IPS-NIHi11 (cell line): ENCODE measurements around the gene ARMC7.
A peak's percentile ranks its signal among the peaks of the same experiment; 100 is the strongest.
"Not testable (repeated sequence)": the region's sequence is repeated elsewhere in the genome, so short reads cannot be mapped to it uniquely, and the experiment has no call there.

ENCODE experiments used
- DNase-seq: peaks from one replicate; pipeline ENCODE4 v3.0.0; 2012; ENCODE audit warnings: mixed read lengths, low spot score

Gene ARMC7

DNA sequence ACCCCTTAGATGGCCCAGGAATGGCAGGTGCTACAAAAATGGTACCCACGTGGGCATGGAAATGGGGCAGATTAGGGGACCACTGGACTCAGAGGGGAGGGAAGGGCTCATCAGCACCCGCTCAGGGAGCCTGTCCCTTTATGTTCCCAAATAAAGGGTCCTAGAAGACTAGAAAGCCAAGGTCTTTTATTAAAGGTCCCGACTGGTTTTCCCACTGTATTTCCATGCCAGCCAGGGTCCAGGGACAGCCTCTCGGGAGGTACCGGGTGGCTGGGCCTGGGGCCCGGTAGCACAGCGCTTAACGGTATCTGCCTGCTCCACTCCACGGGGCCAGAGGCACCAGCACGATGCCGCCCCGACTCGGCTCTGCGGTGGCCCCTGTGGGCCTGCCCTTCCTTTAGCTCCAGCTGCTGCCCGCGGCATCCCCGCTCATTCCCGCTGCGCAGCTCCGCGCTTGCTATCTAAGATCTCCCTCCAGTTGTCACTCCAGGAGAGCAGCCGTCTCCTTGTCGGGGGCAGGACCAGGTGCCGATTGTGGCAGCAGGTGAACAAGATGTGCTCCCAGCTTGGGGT lies 20.4 kb downstream of the ARMC7 start:
- no peak for DNase-seq

DNA sequence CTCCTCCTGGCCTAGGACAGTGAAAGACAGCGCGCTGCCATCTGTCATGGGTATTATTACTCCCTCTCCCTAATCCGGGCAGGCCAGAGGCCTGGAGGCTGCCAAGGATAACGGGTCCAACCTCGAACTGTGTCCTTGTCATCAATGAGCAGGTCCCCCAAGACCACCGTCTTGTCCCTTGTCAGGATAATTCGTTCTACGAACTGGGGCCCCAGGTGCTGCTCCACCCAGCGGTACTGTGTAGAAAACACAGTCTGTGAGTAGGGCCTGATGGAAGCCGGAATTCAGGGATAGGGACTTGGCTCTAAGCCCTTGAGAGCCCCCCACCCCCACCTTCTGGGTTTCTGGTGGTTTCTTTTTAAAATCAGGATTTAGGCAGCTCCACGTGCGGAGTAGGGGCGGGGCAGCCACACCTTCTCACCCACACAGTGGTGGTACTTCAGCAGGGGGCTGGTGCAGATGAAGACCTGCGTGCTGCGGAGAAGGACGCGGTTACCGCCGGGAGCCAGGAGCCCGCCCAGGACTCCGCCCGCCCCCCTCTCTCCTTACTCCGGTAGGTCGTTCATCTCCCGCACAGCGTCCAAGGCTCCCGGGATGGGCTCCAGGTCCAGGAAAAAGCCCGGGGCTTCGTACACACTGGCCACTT lies 21.0 kb downstream of the ARMC7 start:
- DNase-seq = peak; percentile 74

- DNase-seq = peak; percentile 94
These were observed 21.7 kb downstream of the ARMC7 start, which contains the start of gene NT5C for GRCh38 chr17:75131278-75132017. TSS of gene NT5C (minus strand) at chr17:75131742. CDS start at chr17:75131707, 35 bp downstream.

DNA sequence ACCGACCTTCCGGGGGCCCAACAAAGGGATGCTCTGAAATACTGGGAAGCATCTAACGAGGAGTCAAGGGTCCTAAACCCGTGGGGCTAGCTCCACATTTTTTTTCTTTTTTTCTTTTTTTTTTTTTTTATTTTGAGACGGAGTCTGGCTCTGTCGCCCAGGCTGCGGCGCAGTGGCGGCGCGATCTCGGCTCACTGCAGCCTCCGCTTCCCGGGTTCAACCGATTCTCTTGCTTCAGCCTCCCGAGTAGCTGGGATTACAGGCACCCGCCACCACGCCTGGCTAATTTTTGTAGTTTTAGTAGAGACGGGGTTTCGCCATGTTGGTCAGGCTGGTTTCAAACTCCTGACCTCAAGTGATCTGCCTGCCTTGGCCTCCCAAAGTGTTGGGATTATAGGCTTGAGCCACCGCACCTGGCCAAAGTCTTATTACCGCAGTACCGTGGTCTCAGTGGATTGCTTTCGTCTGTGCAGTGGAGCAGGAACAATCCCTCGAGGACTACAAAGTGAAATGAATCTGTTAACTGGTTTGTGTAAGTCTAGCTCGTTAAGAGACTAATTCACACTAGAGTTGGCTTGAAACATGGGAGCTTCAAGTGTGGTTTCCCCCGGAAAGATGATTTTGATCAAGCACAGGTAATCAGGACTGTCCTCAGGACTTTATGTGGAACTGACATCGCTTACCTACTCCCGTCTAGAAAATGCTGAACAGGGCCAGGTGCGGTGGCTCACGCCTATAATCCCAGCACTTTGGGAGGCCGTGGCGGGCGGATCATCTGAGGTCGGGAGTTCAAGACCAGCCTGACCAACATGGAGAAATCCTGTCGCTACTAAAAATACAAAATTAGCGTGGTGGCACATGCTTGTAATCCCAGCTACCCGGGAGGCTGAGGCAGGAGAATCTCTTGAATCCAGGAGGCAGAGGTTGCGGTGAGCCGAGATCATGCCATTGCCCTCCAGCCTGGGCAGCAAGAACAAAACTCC lies 22.5 kb downstream of the ARMC7 start:
- not testable (repeated sequence) for DNase-seq

- DNase-seq = no peak
These were observed 23.2 kb downstream of the ARMC7 start for GRCh38 chr17:75133001-75133400.

- not testable (repeated sequence) for DNase-seq
These were observed 24.0 kb downstream of the ARMC7 start for GRCh38 chr17:75133607-75134347.

- DNase-seq = no peak
These were observed 25.7 kb downstream of the ARMC7 start for GRCh38 chr17:75135452-75135851.

- DNase-seq = no peak
These were observed 26.2 kb downstream of the ARMC7 start for GRCh38 chr17:75135946-75136345.

DNA sequence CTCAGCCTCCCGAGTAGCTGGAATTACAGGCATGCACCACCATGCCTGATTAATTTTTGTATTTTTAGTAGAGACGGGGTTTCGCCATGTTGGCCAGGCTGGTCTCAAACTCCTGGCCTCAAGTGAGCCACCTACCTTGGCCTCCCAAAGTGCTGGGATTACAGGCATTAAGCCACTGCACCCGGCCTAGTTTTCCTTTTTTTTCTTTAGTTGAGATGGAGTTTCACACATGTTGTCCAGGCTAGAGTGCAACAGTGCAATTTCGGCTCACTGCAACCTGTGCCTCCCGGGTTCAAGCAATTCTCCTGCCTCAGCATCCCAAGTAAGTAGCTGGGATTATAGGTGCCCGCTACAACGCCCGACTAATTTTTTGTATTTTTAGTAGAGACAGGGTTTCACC lies 28.0 kb downstream of the ARMC7 start:
- DNase-seq = not testable (repeated sequence)

GRCh38 chr17:75138519-75138918 lies 28.8 kb downstream of the ARMC7 start:
- DNase-seq = no peak

GRCh38 chr17:75142236-75142971 lies 32.6 kb downstream of the ARMC7 start:
- DNase-seq = no peak

DNA sequence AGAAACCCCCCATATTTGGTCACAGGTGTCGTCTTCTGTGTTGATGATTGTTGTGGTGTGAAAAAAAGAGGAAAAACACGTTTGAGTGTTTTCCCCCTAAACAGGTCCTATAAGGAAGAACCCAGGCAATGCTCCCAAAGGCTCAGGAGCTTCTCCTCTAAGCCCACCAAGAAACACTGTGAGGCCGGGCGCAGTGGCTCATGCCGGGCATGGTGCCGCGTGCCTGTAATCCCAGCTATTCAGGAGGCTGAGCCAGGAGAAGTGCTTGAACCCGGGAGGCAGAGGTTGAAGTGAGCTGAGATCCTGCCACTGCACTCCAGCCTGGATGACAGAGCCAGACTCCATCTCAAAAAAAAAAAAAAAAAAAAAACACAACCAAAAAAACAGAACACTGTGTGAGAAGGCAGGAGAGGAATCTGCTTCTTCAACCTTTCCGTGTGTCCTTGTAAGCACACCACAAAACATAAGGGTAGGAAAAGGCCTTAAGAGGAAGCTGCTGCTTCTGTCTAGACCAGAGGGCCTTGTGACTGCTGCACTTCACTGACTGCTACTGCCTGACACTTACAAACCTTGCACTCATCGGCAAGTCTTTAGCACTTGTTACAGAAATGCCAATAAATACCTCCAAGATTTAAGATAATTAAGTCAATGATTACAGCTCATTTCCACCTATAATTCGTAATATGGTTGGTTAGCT lies 35.2 kb downstream of the ARMC7 start:
- no peak for DNase-seq

DNA sequence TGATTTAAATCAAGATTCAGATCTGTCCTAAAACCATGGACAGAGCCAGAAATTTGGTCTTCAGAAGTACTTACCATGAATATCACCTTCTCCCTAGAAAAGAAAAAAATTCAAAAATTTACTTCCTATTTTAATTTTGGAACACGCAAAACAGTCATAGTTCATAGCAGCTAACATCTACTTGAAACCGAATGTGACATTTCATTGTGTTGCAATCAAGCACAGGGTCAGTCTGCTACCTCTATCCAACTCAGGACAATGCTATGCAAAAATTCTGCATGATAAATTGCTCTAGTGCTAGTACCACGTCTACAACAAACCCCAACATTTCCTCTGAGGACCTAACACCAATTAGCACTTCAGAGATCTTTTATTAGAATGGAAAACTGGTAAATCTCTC lies 36.8 kb downstream of the ARMC7 start:
- no peak for DNase-seq

DNA sequence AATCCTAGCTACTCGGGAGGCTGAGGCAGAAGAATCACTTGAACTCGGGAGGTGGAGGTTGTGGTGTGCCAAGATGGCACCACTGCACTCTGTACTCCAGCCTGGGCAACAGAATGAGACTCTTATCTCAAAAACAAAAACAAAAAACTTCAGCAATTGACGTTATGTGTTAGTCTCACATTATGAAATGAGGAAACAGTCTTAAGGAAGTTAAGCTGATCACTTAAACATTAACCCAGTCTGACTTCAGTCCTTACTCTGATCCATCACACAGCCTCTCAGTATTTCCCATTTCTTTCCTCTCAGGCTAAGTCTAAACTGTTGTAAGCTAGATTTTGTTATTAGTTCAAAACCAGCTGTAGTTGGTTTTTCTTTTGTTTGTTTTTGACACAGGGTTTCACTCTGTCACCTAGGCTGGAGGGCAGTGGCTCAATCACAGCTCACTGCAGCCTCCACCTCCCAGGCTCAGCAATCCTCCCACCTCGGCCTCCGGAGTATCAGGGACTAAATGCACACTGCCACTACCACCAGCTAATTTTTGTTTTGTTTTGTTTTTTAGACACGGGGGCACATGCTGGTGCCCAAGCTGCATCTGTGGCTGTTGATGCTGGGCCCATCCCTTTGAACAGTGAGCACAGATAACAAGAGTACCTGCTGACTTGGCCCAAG lies 38.2 kb downstream of the ARMC7 start:
- DNase-seq = no peak

GRCh38 chr17:75151930-75152329 lies 42.2 kb downstream of the ARMC7 start:
- no peak for DNase-seq

GRCh38 chr17:75152523-75152921 lies 42.8 kb downstream of the ARMC7 start:
- no peak for DNase-seq

DNA sequence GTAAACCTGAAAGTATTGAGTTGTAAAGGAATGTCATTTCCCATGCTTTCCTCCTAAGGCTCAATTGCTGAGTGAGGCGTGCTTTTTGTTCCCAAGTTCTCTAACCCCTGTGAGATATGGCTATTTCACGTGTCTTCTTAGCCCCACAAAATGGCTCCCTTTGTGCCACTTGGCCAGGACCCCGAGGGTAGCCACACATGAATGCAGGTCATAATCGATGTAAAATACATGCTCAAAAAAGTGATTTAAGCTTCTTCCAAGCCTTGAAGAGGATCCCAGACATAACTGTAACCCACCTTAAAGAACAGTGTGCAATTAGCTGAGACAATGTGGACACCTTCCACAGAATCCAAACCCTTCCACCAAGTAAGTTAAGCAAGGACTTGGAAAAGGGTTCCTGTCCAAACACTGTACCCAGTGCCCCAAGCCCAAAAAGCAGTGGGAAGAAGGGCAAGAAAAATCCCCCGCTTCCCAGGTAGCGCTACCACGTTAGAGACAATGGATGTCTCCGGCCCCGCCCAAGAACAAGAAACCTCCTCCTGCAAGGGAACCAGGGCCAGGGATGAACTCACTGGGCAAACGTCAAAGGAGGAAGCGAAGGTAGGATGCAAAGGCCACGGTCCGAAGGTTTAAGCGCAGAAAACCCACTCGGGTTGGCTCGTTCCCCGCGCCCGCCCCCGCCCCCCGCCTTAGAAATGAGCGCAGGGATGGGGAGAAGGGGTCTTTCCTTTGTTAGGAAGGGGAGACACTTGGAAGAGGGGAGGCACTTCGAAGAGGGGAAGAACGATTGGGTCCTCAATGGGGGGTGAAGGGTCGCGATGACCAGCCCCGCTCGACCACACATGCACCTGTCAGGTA lies 43.4 kb downstream of the ARMC7 start:
- DNase-seq = peak; percentile 49

DNA sequence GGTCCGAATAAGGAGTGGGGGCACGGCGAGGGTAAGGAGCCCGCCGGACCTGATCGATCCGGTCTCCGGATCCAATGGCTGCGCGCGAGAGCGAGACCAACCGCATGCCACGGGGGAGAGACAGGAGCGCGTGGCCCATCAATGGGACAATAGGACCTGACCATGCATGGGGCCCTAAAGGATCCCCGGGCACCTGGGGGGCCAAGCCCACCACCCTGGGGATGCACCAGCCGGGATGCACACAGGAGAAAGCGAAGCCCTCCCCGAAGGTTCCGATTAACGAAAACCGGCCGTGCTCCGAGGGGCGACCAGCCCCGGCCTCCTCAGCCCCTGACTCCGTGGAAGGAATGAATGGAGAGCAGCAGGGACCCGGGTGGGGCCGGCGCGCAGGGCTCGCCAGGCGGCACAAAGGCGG lies 44.0 kb downstream of the ARMC7 start:
- DNase-seq = peak; percentile 16
